WTC11 (cell line): ENCODE measurements around the gene GATAD2A. TPM values are rescaled to one million over a fixed set of nuclear protein-coding genes. Genes with fewer than 3 reads are reported as not detected.

Experiments
- ATAC-seq: fragments of 200-7000 bp; cut with Tn5 transposase; 2 replicates; pipeline ENCODE4 v1.10.0; 2021; ENCODE audit warnings: mild to moderate bottlenecking, moderate library complexity
- CTCF ChIA-PET: fragments of 300-600 bp; sonication (Branson Sonifier 250); formaldehyde crosslinking; loops from one replicate; lab custom pipeline; 2021; ENCODE audit warnings: antibody characterized with exemption; lab: Charles Lee
- POLR2A ChIA-PET: fragments of 350-600 bp; sonication (Branson Sonifier 250); formaldehyde crosslinking; loops from one replicate; lab custom pipeline; 2021; ENCODE audit warnings: antibody characterized with exemption; lab: Charles Lee
- DNase-seq: peaks from one replicate; pipeline ENCODE4 v3.0.0; 2021; ENCODE audit warnings: low spot score
- H3K27ac Mint-ChIP-seq: 2 replicates; pipeline ENCODE4 v1.8.0; 2021; ENCODE audit warnings: mixed read lengths
- H3K27me3 Mint-ChIP-seq: 2 replicates; pipeline ENCODE4 v1.8.0; 2021; ENCODE audit warnings: low read depth, mild to moderate bottlenecking, moderate library complexity, mixed read lengths
- H3K36me3 Mint-ChIP-seq: 2 replicates; pipeline ENCODE4 v1.8.0; 2021; ENCODE audit warnings: mixed read lengths
- H3K4me1 Mint-ChIP-seq: 2 replicates; pipeline ENCODE4 v1.8.0; 2022; ENCODE audit warnings: mixed read lengths
- H3K4me3 Mint-ChIP-seq: 2 replicates; pipeline ENCODE4 v1.8.0; 2021; ENCODE audit warnings: mild to moderate bottlenecking, moderate library complexity, mixed read lengths
- H3K9me3 Mint-ChIP-seq: 2 replicates; pipeline ENCODE4 v1.8.0; 2021; ENCODE audit warnings: mixed read lengths
- AR ChIP-seq: fragments of 250-450 bp; sonication (Bioruptor Pico); IDR thresholded peaks from 2 replicates; pipeline ENCODE4 v1.9.0; 2021; ENCODE audit warnings: mild to moderate bottlenecking
- ATF1 ChIP-seq: sonication (generic); formaldehyde crosslinking; IDR thresholded peaks from 2 replicates; pipeline ENCODE4 v1.8.1; 2023; ENCODE audit warnings: mild to moderate bottlenecking, moderate library complexity, missing genetic modification reagents
- ATF3 ChIP-seq: sonication (generic); formaldehyde crosslinking; conservative IDR thresholded peaks from 2 replicates; pipeline ENCODE4 v1.8.1; 2022; ENCODE audit warnings: mild to moderate bottlenecking, missing genetic modification reagents
- ATF6 ChIP-seq: sonication (generic); formaldehyde crosslinking; IDR thresholded peaks from 2 replicates; pipeline ENCODE4 v1.8.1; 2023; ENCODE audit warnings: mild to moderate bottlenecking, missing genetic modification reagents
- CREM ChIP-seq: sonication (generic); formaldehyde crosslinking; IDR thresholded peaks from 2 replicates; pipeline ENCODE4 v1.8.1; 2022; ENCODE audit warnings: mild to moderate bottlenecking, missing genetic modification reagents, moderate library complexity
- CTCF ChIP-seq: fragments of 200-600 bp; IDR thresholded peaks from 2 replicates; pipeline ENCODE4 v1.8.0; 2022; ENCODE audit warnings: antibody characterized with exemption
- ELF4 ChIP-seq: sonication (generic); formaldehyde crosslinking; IDR thresholded peaks from 2 replicates; pipeline ENCODE4 v1.8.1; 2022; ENCODE audit warnings: low read depth, mild to moderate bottlenecking, moderate library complexity, missing genetic modification reagents
- ESRRA ChIP-seq: sonication (generic); formaldehyde crosslinking; IDR thresholded peaks from 2 replicates; pipeline ENCODE4 v1.8.1; 2022; ENCODE audit warnings: mild to moderate bottlenecking, missing genetic modification reagents, borderline replicate concordance
- FOXJ3 ChIP-seq: sonication (generic); formaldehyde crosslinking; IDR thresholded peaks from 2 replicates; pipeline ENCODE4 v1.9.0; 2021; ENCODE audit warnings: missing genetic modification reagents, mild to moderate bottlenecking, borderline replicate concordance
- FOXK1 ChIP-seq: sonication (generic); formaldehyde crosslinking; IDR thresholded peaks from 2 replicates; pipeline ENCODE4 v1.8.0; 2022; ENCODE audit warnings: mild to moderate bottlenecking, moderate library complexity, missing genetic modification reagents
- MAX ChIP-seq: sonication (generic); formaldehyde crosslinking; IDR thresholded peaks from 2 replicates; pipeline ENCODE4 v1.8.0; 2022; ENCODE audit warnings: mild to moderate bottlenecking, missing genetic modification reagents
- MXD4 ChIP-seq: fragments of 250-450 bp; sonication (Bioruptor Pico); IDR thresholded peaks from 2 replicates; pipeline ENCODE4 v1.8.0; 2021; ENCODE audit warnings: mild to moderate bottlenecking, moderate library complexity, borderline replicate concordance
- NFATC4 ChIP-seq: fragments of 250-450 bp; sonication (Bioruptor Pico); IDR thresholded peaks from 2 replicates; pipeline ENCODE4 v1.9.0; 2021; ENCODE audit warnings: mild to moderate bottlenecking
- NFE2L1 ChIP-seq: sonication (generic); formaldehyde crosslinking; IDR thresholded peaks from 2 replicates; pipeline ENCODE4 v1.8.1; 2023; ENCODE audit warnings: missing genetic modification reagents
- PRRX2 ChIP-seq: fragments of 250-450 bp; sonication (Bioruptor Pico); IDR thresholded peaks from 2 replicates; pipeline ENCODE4 v1.8.0; 2021; ENCODE audit warnings: mild to moderate bottlenecking
- SMAD3 ChIP-seq: sonication (generic); formaldehyde crosslinking; IDR thresholded peaks from 2 replicates; pipeline ENCODE4 v1.8.0; 2022; ENCODE audit warnings: missing genetic modification reagents, mild to moderate bottlenecking, borderline replicate concordance
- TEAD1 ChIP-seq: sonication (generic); formaldehyde crosslinking; IDR thresholded peaks from 2 replicates; pipeline ENCODE4 v1.8.0; 2022; ENCODE audit warnings: mild to moderate bottlenecking, missing genetic modification reagents
- USF2 ChIP-seq: sonication (generic); formaldehyde crosslinking; IDR thresholded peaks from 2 replicates; pipeline ENCODE4 v1.8.1; 2023; ENCODE audit warnings: mild to moderate bottlenecking, missing genetic modification reagents, moderate library complexity
- ZNF219 ChIP-seq: sonication (generic); formaldehyde crosslinking; IDR thresholded peaks from 2 replicates; pipeline ENCODE4 v1.8.0; 2023; ENCODE audit warnings: missing genetic modification reagents, mild to moderate bottlenecking, borderline replicate concordance
- ZNF396 ChIP-seq: fragments of 250-450 bp; sonication (Bioruptor Pico); IDR thresholded peaks from 2 replicates; pipeline ENCODE4 v1.8.0; 2021; ENCODE audit warnings: mild to moderate bottlenecking, moderate library complexity, borderline replicate concordance
- total RNA-seq: library from RNA; stranded (reverse); gene quantifications from 3 replicates; pipeline ENCODE4 v1.2.3, GENCODE V29; 2021
- TF ChIP-seq, protein P1 (sequence below): sonication (generic); formaldehyde crosslinking; IDR thresholded peaks from 2 replicates; pipeline ENCODE4 v1.8.1; 2023; ENCODE audit warnings: mild to moderate bottlenecking, missing genetic modification reagents

Gene GATAD2A
- total RNA-seq, 1 experiment from 2014 or later, result 209 TPM

DNA sequence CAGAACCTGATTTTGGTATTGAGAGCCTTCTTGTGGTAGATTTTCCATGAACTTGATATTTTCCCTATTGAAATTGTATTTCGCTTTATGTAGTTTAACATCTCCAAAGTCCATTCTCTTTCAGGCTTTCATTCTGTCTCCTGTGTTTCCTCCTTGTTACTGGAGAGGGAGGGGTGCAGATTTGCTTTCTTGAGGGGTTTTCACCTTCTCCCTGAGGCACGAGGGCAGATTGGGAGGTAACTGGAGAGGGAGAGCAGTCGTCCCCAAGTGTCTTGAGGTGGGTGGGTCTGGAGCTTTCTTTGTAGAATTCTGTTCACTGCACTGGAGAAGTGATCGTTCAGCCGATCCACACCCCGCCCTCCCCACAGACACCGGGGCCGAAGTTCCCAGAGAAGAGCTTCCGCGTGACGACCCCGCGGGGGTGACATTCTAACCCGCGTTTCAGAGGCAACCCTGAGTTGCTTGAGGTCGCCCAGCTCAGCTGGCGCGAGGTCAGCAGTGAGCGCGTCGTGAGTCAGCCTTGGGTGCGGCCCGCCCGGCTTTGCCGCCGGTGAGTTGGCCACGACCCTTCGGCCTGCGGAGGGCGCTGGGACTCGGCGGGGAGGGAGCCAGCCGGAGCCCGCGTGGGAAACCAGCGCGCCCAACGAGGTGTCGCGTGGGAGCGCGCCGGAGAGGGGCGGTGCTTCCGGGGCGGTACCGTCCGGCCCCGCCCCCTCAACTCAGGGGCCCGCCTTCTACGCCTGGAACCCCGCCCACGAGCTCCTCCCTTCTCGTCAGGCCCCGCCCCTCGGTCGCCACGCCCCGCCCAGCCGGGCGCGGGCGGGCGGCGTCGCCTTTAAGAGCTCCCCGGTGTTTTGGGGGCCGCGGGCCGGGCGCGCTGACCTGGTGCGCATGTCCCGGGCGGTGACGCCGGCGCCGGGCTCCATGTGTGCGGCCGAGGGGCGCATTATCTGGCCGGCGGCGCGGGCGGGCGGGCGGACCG, at the start of gene GATAD2A (continued):
- TF ChIP-seq NFE2L1, result peak; percentile 38; the same call in 1 of the 2 replicates

DNA sequence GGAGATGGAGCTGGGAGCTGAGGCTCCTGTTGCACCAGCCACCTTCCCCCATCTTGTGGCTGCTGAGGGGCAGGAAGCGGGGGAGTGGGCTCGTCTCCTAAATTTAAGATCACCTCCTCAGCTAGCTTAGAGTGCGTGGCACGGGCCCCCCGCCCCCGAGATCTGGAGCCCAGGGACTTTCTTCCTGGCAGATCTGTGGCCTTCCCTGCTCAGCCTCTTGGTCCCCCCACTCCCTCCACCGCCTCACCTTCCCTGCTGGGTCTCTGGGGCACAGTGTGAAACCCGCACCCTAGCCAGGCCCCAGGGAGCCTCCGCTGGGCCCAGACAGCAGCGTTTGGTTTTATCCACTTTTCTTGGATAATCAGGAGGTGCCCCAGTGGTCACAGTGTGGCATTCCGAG, 49.0 kb upstream of the GATAD2A start:
- no peaks in the 10 kb centered on the region for H3K9me3 Mint-ChIP-seq
- ATAC-seq (no peak), DNase-seq (no peak)
- no peaks in the 10 kb centered on the region for H3K27me3 Mint-ChIP-seq
- H3K27ac Mint-ChIP-seq, result no peak overlapping the region
- H3K36me3 Mint-ChIP-seq, result peaks cover 17% of the 10 kb centered on the region
- ChIA-PET POLR2A (no interaction called here), CTCF (no interaction called here)
- no peak for TF ChIP-seq PRRX2 (CRISPR knock-in tag)
- no peak for TF ChIP-seq TEAD1 (CRISPR knock-in tag)
- no peak for TF ChIP-seq AR (CRISPR knock-in tag)
- no peak for TF ChIP-seq CREM (CRISPR knock-in tag)
- no peak for TF ChIP-seq ZNF219 (CRISPR knock-in tag)
- TF ChIP-seq ESRRA, result no peak
- no peak for TF ChIP-seq CTCF
- TF ChIP-seq, all 79 proteins: peak for 0
- no peaks in the 10 kb centered on the region for H3K4me1 Mint-ChIP-seq
- no peak overlapping the region for H3K4me3 Mint-ChIP-seq

DNA sequence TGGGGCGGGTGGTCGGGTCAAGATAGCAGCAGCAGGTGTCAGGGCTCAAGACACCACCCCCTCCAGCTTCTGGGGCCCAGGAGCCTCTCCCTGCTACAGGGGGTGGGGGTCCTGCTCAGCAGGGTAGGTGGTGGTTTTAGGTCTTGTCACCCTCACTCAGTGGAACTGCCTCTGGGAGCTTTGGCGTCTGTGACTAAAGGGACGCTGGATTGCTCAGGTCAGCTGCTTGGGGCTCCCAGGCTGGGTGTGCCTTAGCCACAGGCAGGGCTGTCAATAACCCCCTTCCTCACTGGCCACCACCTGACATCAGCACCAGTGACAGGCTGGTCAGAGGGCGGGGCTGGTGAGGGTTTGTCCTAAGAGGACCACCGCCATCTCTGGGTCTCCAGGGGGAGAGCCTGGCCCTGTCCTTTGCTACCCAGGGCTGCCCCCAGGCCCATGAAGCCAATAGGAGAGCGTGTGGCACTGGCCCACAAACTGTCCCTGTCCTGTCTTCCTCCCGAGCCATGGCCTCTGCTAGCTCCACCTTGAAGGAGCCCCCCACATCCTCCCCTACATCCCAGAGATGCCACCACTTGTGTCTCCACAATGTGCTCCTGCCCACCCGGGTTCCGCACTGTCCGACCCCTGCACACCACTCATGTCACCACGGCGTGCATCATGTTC, 48.4 kb upstream of the GATAD2A start:
- CTCF ChIA-PET, result interaction anchor here (0.9 kb wide), 1 partner anchor 10 kb away, joined by 4 read pairs; no protein-coding TSS in a partner anchor
- H3K4me1 Mint-ChIP-seq, result no peaks in the 10 kb centered on the region
- no peak overlapping the region for H3K27ac Mint-ChIP-seq
- H3K36me3 Mint-ChIP-seq, result peaks cover 15% of the 10 kb centered on the region
- no peak overlapping the region for H3K4me3 Mint-ChIP-seq
- POLR2A ChIA-PET, result no interaction called here
- no peak for DNase-seq
- H3K9me3 Mint-ChIP-seq, result no peaks in the 10 kb centered on the region
- H3K27me3 Mint-ChIP-seq, result no peaks in the 10 kb centered on the region
- ATAC-seq, result no peak
- TF ChIP-seq FOXK1 (CRISPR knock-in tag) (no peak), NFE2L1 (no peak), NFATC4 (no peak), ELF4 (CRISPR knock-in tag) (no peak), ATF6 (CRISPR knock-in tag) (no peak), ZNF396 (CRISPR knock-in tag) (no peak), MAX (CRISPR knock-in tag) (no peak), ATF3 (CRISPR knock-in tag) (no peak), ATF1 (CRISPR knock-in tag) (no peak), MXD4 (CRISPR knock-in tag) (no peak), FOXJ3 (CRISPR knock-in tag) (no peak), USF2 (no peak), SMAD3 (CRISPR knock-in tag) (no peak)
- TF ChIP-seq, protein P1, sequence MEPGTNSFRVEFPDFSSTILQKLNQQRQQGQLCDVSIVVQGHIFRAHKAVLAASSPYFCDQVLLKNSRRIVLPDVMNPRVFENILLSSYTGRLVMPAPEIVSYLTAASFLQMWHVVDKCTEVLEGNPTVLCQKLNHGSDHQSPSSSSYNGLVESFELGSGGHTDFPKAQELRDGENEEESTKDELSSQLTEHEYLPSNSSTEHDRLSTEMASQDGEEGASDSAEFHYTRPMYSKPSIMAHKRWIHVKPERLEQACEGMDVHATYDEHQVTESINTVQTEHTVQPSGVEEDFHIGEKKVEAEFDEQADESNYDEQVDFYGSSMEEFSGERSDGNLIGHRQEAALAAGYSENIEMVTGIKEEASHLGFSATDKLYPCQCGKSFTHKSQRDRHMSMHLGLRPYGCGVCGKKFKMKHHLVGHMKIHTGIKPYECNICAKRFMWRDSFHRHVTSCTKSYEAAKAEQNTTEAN (CRISPR knock-in tag), result no peak
